SK-N-SH treated with all-trans-retinoic acid at 6 μM for 48 hours (cell line): Measurements from ENCODE around the gene PODNL1.

Experiments
- ARNTL ChIP-seq: fragments of 450-650 bp; formaldehyde crosslinking; IDR thresholded peaks from 2 replicates; pipeline ENCODE4 v1.5.0; 2020; ENCODE audit warnings: low read depth, mild to moderate bottlenecking, moderate library complexity, borderline replicate concordance
- GLIS3 ChIP-seq: fragments of 250-450 bp; sonication (Bioruptor Pico); IDR thresholded peaks from 2 replicates; pipeline ENCODE4 v1.5.0; 2020; ENCODE audit warnings: mild to moderate bottlenecking, moderate library complexity
- PPARA ChIP-seq: fragments of 250-450 bp; sonication (Bioruptor Pico); IDR thresholded peaks from 2 replicates; pipeline ENCODE4 v1.5.0; 2020; ENCODE audit warnings: mild to moderate bottlenecking, borderline replicate concordance
- SNAI2 ChIP-seq: fragments of 250-450 bp; sonication (Bioruptor Pico); IDR thresholded peaks from 2 replicates; pipeline ENCODE4 v1.5.0; 2020; ENCODE audit warnings: mild to moderate bottlenecking, moderate library complexity
- ZC3H10 ChIP-seq: fragments of 250-450 bp; sonication (Bioruptor Pico); IDR thresholded peaks from 2 replicates; pipeline ENCODE4 v1.5.1; 2021; ENCODE audit warnings: mild to moderate bottlenecking, moderate library complexity
- ZFP3 ChIP-seq: fragments of 250-450 bp; sonication (Bioruptor Pico); IDR thresholded peaks from 2 replicates; pipeline ENCODE4 v1.5.0; 2020; ENCODE audit warnings: mild to moderate bottlenecking, moderate library complexity
- ZNF70 ChIP-seq: fragments of 450-650 bp; formaldehyde crosslinking; IDR thresholded peaks from 2 replicates; pipeline ENCODE4 v1.5.0; 2020; ENCODE audit warnings: mild to moderate bottlenecking, moderate library complexity
- ZNF8 ChIP-seq: fragments of 450-650 bp; formaldehyde crosslinking; IDR thresholded peaks from 2 replicates; pipeline ENCODE4 v1.5.0; 2020; ENCODE audit warnings: mild to moderate bottlenecking, moderate library complexity
- TF ChIP-seq, protein P1 (sequence below): fragments of 250-450 bp; sonication (Bioruptor Pico); IDR thresholded peaks from 2 replicates; pipeline ENCODE4 v1.8.0; 2020; ENCODE audit warnings: mild to moderate bottlenecking, moderate library complexity, borderline replicate concordance

DNA sequence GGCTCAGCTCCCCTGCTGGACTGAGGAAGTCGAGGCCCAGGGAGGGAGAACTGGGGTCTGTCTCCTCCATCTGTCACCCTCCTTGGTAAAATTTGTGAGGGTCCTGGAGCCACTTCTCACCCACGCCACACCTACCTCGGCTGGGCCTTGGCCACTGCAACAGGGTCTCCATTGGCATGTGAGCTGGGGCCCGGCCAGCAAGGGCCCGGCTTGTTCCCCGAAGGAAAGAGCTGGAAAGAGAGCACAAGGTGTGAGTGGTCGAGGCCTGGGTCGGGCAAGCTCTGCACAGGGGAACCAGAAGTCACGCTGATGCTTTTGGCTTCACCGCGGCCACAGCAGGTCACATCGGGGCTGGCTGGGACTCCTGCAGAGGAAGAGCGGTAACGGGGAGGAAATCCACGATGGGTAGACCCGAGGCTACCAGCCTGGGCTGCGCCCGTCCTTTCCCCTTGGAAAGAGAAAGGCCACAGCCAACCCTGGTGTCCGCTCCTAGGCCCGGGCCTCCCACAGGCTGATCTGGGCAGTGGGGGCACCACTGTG is 52.3 kb downstream of the PODNL1 start:
- no peak for TF ChIP-seq SNAI2 (CRISPR knock-in tag)
- no peak for TF ChIP-seq PPARA (CRISPR knock-in tag)
- no peak for TF ChIP-seq ZNF70
- TF ChIP-seq GLIS3 (CRISPR knock-in tag) = no peak
- TF ChIP-seq ZNF8 (CRISPR knock-in tag) = no peak
- TF ChIP-seq ZC3H10 (CRISPR knock-in tag) = no peak
- TF ChIP-seq ZFP3 = no peak
- TF ChIP-seq, protein P1, sequence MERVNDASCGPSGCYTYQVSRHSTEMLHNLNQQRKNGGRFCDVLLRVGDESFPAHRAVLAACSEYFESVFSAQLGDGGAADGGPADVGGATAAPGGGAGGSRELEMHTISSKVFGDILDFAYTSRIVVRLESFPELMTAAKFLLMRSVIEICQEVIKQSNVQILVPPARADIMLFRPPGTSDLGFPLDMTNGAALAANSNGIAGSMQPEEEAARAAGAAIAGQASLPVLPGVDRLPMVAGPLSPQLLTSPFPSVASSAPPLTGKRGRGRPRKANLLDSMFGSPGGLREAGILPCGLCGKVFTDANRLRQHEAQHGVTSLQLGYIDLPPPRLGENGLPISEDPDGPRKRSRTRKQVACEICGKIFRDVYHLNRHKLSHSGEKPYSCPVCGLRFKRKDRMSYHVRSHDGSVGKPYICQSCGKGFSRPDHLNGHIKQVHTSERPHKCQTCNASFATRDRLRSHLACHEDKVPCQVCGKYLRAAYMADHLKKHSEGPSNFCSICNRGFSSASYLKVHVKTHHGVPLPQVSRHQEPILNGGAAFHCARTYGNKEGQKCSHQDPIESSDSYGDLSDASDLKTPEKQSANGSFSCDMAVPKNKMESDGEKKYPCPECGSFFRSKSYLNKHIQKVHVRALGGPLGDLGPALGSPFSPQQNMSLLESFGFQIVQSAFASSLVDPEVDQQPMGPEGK (CRISPR knock-in tag) = no peak
- TF ChIP-seq ARNTL (CRISPR knock-in tag) = no peak
